PFSK-1 (cell line): Measurements from ENCODE around the gene TTC28.

Source experiments
- FOXP2 ChIP-seq: optimal IDR thresholded peaks from 2 replicates; pipeline ENCODE3; 2011; ENCODE audit warnings: borderline replicate concordance, control low read depth, inconsistent platforms; ENCODE audit not compliant: insufficient read depth; ENCODE audit errors: extremely low read length, extremely low read depth
- POLR2AphosphoS5 ChIP-seq: IDR thresholded peaks from 2 replicates; pipeline ENCODE4 v1.6.1; 2012; ENCODE audit warnings: low read depth, mild to moderate bottlenecking, control low read depth, low read length, moderate library complexity
- REST ChIP-seq, 2 experiments: IDR thresholded peaks; 2 replicates each; pipeline versions ENCODE4 v1.6.1 to v1.8.0; 2011 to 2012; ENCODE audit warnings: low read depth in 2 of 2, low read length in 2 of 2, control low read depth in 1 of 2, inconsistent platforms in 1 of 2, mild to moderate bottlenecking in 1 of 2, moderate library complexity in 1 of 2; ENCODE audit not compliant: insufficient read depth in 1 of 2
- SIN3A ChIP-seq: IDR thresholded peaks from 2 replicates; pipeline ENCODE4 v1.6.1; 2012; ENCODE audit warnings: mild to moderate bottlenecking, low read length, moderate library complexity, borderline replicate concordance; ENCODE audit not compliant: insufficient read depth
- TAF1 ChIP-seq: IDR thresholded peaks from 2 replicates; pipeline ENCODE4 v1.6.1; 2012; ENCODE audit warnings: low read length, control low read depth, borderline replicate concordance; ENCODE audit not compliant: insufficient read depth

Gene TTC28

GRCh38 chr22:28544431-28544868 is 135.2 kb downstream of the TTC28 start:
- TF ChIP-seq SIN3A (no peak), REST (IDR thresholded peaks at IDR 0.05; ENCODE audit: insufficient read depth in 1 of 2, low read depth in 2 of 2, low read length in 2 of 2) (no peak)

- TF ChIP-seq TAF1 (no peak), FOXP2 (no peak), SIN3A (no peak), REST (IDR thresholded peaks at IDR 0.05; ENCODE audit: insufficient read depth in 1 of 2, low read depth in 2 of 2, low read length in 2 of 2) (no peak), POLR2AphosphoS5 (no peak)
Measured at GRCh38 chr22:28542980-28543621, 136.5 kb downstream of the TTC28 start.

- TF ChIP-seq REST (IDR thresholded peaks at IDR 0.05; ENCODE audit: insufficient read depth in 1 of 2, low read depth in 2 of 2, low read length in 2 of 2): no peak
- no peak for TF ChIP-seq SIN3A
- no peak for TF ChIP-seq FOXP2
- TF ChIP-seq POLR2AphosphoS5: no peak
- TF ChIP-seq TAF1: no peak
Measured at GRCh38 chr22:28541137-28541536, 138.5 kb downstream of the TTC28 start.

GRCh38 chr22:28538922-28539321 is 140.7 kb downstream of the TTC28 start:
- TF ChIP-seq POLR2AphosphoS5 (no peak), SIN3A (no peak), REST (IDR thresholded peaks at IDR 0.05; ENCODE audit: insufficient read depth in 1 of 2, low read depth in 2 of 2, low read length in 2 of 2) (no peak), FOXP2 (no peak), TAF1 (no peak)

- TF ChIP-seq TAF1 (no peak), FOXP2 (no peak), POLR2AphosphoS5 (no peak), SIN3A (no peak), REST (IDR thresholded peaks at IDR 0.05; ENCODE audit: insufficient read depth in 1 of 2, low read depth in 2 of 2, low read length in 2 of 2) (no peak)
Measured at GRCh38 chr22:28521451-28521850, 158.2 kb downstream of the TTC28 start.
